Measurements from ENCODE around the gene COL18A1.

GRCh38 chr21:45410151-45410864 is 5.3 kb downstream of the COL18A1 start:
- no peak for TF ChIP-seq RBM22 (IDR thresholded peaks at IDR 0.05; ENCODE audit: low read depth, low read length, poor library complexity, severe bottlenecking)
- TF ChIP-seq CTCF (IDR thresholded peaks at IDR 0.05 in 2 of 3, conservative IDR thresholded peaks at IDR 0.05 in 1 of 3; ENCODE audit: insufficient read depth in 2 of 3, low read depth in 1 of 3, low read length in 3 of 3): no peak
- no peak for TF ChIP-seq PML (IDR thresholded peaks at IDR 0.05; ENCODE audit: low read length)
- TF ChIP-seq ATF6 (CRISPR knock-in tag; IDR thresholded peaks at IDR 0.05): no peak
- no peak for TF ChIP-seq POLR3A (IDR thresholded peaks at IDR 0.05; ENCODE audit: borderline replicate concordance, extremely low read depth, insufficient read depth, insufficient read length)
- TF ChIP-seq NFYB (IDR thresholded peaks at IDR 0.05; ENCODE audit: extremely low read depth, insufficient read length): no peak
- no peak for TF ChIP-seq FOSL1 (tag; conservative IDR thresholded peaks at IDR 0.05)
- no peak for TF ChIP-seq ELF1 (tag; IDR thresholded peaks at IDR 0.05)
- no peak for TF ChIP-seq MLLT1 (IDR thresholded peaks at IDR 0.05)
- TF ChIP-seq POLR2A (conservative IDR thresholded peaks at IDR 0.05): no peak
- TF ChIP-seq ZBTB43 (CRISPR knock-in tag; IDR thresholded peaks at IDR 0.05): no peak
